Measurements from ENCODE around the gene ANXA3. TPM values are rescaled to one million over a fixed set of nuclear protein-coding genes. Genes with fewer than 3 reads are reported as not detected.

ANXA3 gene
- total RNA-seq, 1 donor from 2014 or later, result 1.0 TPM

DNA sequence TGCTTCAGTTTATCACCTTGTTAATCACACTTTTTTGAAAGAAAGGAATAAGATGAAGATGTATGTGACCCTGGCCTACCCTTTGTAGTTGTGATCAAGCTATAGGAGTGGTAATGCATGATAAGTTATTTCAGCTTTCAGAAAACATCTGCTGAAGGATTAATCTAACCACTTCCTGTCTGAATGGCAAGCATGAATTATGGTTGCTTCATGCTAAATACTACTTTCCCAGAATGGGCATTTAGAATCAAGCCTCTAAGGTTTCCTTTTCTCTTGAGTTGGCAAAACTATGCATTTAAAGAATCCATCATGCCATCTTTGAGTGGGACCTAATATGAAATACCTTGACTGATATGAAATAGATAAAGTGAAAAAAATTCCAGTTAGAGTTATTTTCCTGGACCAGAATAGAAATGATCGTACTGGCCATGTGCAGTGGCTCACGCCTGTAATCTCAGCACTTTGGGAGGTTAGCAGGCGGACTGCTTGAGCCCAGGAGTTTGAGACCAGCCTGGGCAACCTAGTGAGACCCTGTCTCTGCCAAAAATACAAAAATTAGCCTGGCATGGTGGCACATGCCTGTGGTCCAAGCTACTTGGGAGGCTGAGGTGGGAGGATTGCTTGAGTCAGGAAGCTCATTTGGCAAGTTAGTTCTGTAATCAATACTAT lies 59.1 kb downstream of the ANXA3 start:
- Mint-ChIP-seq H3K27ac (ENCODE audit: unreplicated experiment) (no peak overlapping the region), H3K27me3 (ENCODE audit: unreplicated experiment) (no peaks in the 10 kb centered on the region), H3K36me3 (ENCODE audit: unreplicated experiment) (no peaks in the 10 kb centered on the region), H3K4me3 (ENCODE audit: unreplicated experiment) (no peak overlapping the region), H3K4me1 (ENCODE audit: unreplicated experiment) (peaks cover 9% of the 10 kb centered on the region), H3K9me3 (ENCODE audit: unreplicated experiment) (no peaks in the 10 kb centered on the region)
- no peak for TF ChIP-seq CTCF (IDR thresholded peaks at IDR 0.05)
- DNase-seq (ENCODE audit: extremely low spot score, unreplicated experiment), result no peak

DNA sequence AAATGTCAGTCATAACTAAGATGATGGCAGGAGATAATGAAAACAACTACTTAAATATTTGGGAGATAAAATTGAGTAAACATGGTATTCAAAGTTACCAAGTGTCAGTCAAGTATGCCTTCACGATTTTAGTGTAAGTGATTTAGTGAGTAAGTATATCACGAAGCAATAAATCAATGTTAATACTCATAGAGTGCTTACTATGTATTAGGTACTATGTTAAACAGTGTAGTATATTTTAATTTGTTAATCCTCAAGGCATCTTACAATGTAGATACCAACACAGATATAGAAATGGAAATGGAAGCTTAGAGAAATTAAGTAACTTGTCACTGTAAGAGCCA lies 59.6 kb downstream of the ANXA3 start:
- no peaks in the 10 kb centered on the region for H3K27me3 Mint-ChIP-seq (ENCODE audit: unreplicated experiment)
- no peak overlapping the region for H3K4me3 Mint-ChIP-seq (ENCODE audit: unreplicated experiment)
- no peaks in the 10 kb centered on the region for H3K36me3 Mint-ChIP-seq (ENCODE audit: unreplicated experiment)
- no peak overlapping the region for H3K27ac Mint-ChIP-seq (ENCODE audit: unreplicated experiment)
- TF ChIP-seq CTCF (IDR thresholded peaks at IDR 0.05), result no peak
- peaks cover 9% of the 10 kb centered on the region for H3K4me1 Mint-ChIP-seq (ENCODE audit: unreplicated experiment)
- H3K9me3 Mint-ChIP-seq (ENCODE audit: unreplicated experiment), result no peaks in the 10 kb centered on the region
- no peak for DNase-seq (ENCODE audit: extremely low spot score, unreplicated experiment)

GRCh38 chr4:78612398-78613178 lies 61.0 kb downstream of the ANXA3 start:
- no peak overlapping the region for H3K27ac Mint-ChIP-seq (ENCODE audit: unreplicated experiment)
- H3K27me3 Mint-ChIP-seq (ENCODE audit: unreplicated experiment), result no peaks in the 10 kb centered on the region
- H3K9me3 Mint-ChIP-seq (ENCODE audit: unreplicated experiment), result no peaks in the 10 kb centered on the region
- no peak for DNase-seq (ENCODE audit: extremely low spot score, unreplicated experiment)
- peak; percentile 80 for TF ChIP-seq CTCF (IDR thresholded peaks at IDR 0.05)
- no peak overlapping the region for H3K4me3 Mint-ChIP-seq (ENCODE audit: unreplicated experiment)
- H3K36me3 Mint-ChIP-seq (ENCODE audit: unreplicated experiment), result no peaks in the 10 kb centered on the region
- H3K4me1 Mint-ChIP-seq (ENCODE audit: unreplicated experiment), result peaks cover 9% of the 10 kb centered on the region

DNA sequence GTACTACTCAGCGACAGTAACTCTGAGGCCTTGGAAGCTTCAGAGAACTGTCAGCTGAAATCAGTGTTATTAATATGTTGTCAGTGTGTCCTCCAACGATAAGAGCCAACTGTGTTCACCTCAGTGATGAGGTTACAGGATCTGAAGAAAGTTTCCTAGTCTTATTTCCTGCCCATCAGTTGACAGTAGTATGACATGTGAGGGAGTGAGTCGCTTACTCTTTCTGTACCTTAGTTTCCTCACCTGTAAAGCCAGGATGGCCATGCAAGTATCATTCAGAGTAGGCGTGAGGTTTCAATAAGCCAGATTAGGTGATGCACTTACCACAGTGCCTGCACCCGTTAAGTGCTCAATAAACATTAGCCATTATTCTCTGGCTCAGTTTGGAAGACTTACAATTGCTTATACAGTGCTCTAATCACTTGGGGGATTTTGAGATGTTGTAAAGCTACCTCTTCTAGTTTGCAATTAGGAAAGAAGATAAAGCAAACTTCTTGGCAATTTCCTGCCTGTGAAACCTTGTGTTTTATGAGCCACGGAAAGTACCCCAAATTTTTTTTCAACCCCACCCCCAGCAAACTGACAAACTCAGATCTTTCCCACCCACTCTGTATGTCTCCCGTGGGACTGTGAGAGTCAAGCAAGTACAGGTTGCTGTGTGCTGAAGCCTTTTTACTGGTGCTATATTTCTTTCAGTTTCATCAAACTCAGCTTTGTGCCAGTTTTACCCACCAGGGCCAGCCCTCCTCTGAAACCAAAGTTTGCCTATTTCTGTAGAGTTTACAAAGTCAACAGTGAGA lies 62.2 kb downstream of the ANXA3 start:
- no peak for DNase-seq (ENCODE audit: extremely low spot score, unreplicated experiment)
- Mint-ChIP-seq H3K36me3 (ENCODE audit: unreplicated experiment) (no peaks in the 10 kb centered on the region), H3K4me3 (ENCODE audit: unreplicated experiment) (no peak overlapping the region), H3K27me3 (ENCODE audit: unreplicated experiment) (no peaks in the 10 kb centered on the region), H3K4me1 (ENCODE audit: unreplicated experiment) (peaks cover 9% of the 10 kb centered on the region), H3K27ac (ENCODE audit: unreplicated experiment) (no peak overlapping the region), H3K9me3 (ENCODE audit: unreplicated experiment) (no peaks in the 10 kb centered on the region)
- TF ChIP-seq CTCF (IDR thresholded peaks at IDR 0.05), result no peak

DNA sequence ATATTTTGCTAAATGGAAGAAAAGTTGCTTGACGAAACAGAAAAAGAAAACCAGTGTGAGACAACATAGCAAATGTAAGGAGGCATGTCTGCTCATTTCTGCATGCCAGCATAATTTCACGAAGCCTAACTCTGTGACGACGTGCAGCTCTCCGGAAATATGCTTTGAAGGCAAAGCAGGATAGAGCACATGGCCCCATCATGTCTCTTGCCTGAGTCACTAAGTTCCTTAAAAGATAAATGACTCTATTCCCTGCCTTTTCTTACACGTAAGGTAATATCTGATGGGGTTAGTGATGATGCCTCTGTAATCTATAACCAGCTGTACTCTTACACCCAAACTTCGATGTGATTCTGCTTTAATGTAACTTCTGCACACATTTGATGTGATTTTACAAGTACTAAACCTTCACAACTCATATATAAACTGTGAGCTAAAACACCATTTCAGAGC lies 64.5 kb downstream of the ANXA3 start:
- no peak for TF ChIP-seq CTCF (IDR thresholded peaks at IDR 0.05)
- no peak for DNase-seq (ENCODE audit: extremely low spot score, unreplicated experiment)
- no peaks in the 10 kb centered on the region for H3K4me1 Mint-ChIP-seq (ENCODE audit: unreplicated experiment)
- H3K27me3 Mint-ChIP-seq (ENCODE audit: unreplicated experiment), result no peaks in the 10 kb centered on the region
- H3K27ac Mint-ChIP-seq (ENCODE audit: unreplicated experiment), result no peak overlapping the region
- no peak overlapping the region for H3K4me3 Mint-ChIP-seq (ENCODE audit: unreplicated experiment)
- no peaks in the 10 kb centered on the region for H3K36me3 Mint-ChIP-seq (ENCODE audit: unreplicated experiment)
- H3K9me3 Mint-ChIP-seq (ENCODE audit: unreplicated experiment), result no peaks in the 10 kb centered on the region

All from osteocyte (in vitro differentiated cells).